WTC11 (cell line): ENCODE data around the gene GNB2. TPM values are rescaled to one million over a fixed set of nuclear protein-coding genes. Genes with fewer than 3 reads are reported as not detected.
A peak's percentile ranks its signal among the peaks of the same experiment; 100 is the strongest.

Source experiments
- ARID4B ChIP-seq: sonication (generic); formaldehyde crosslinking; IDR thresholded peaks from 2 replicates; pipeline ENCODE4 v1.8.0; 2023; ENCODE audit warnings: missing genetic modification reagents, mild to moderate bottlenecking, borderline replicate concordance
- ATF6 ChIP-seq: sonication (generic); formaldehyde crosslinking; IDR thresholded peaks from 2 replicates; pipeline ENCODE4 v1.8.1; 2023; ENCODE audit warnings: mild to moderate bottlenecking, missing genetic modification reagents
- E2F4 ChIP-seq: sonication (generic); formaldehyde crosslinking; IDR thresholded peaks from 2 replicates; pipeline ENCODE4 v1.8.1; 2022; ENCODE audit warnings: low read depth, mild to moderate bottlenecking, moderate library complexity, missing genetic modification reagents, borderline replicate concordance
- E2F5 ChIP-seq: sonication (generic); formaldehyde crosslinking; IDR thresholded peaks from 2 replicates; pipeline ENCODE4 v1.8.1; 2022; ENCODE audit warnings: mild to moderate bottlenecking, moderate library complexity, missing genetic modification reagents
- FOXP1 ChIP-seq: sonication (generic); formaldehyde crosslinking; IDR thresholded peaks from 2 replicates; pipeline ENCODE4 v1.8.0; 2022; ENCODE audit warnings: missing genetic modification reagents, mild to moderate bottlenecking, moderate library complexity, borderline replicate concordance
- GTF2I ChIP-seq: fragments of 250-450 bp; sonication (Bioruptor Pico); conservative IDR thresholded peaks from 2 replicates; pipeline ENCODE4 v1.4.0; 2021; ENCODE audit warnings: mild to moderate bottlenecking
- JUN ChIP-seq: sonication (generic); formaldehyde crosslinking; IDR thresholded peaks from 2 replicates; pipeline ENCODE4 v1.8.0; 2023; ENCODE audit warnings: mild to moderate bottlenecking, missing genetic modification reagents
- NFE2L1 ChIP-seq: sonication (generic); formaldehyde crosslinking; IDR thresholded peaks from 2 replicates; pipeline ENCODE4 v1.8.1; 2023; ENCODE audit warnings: missing genetic modification reagents
- NFYB ChIP-seq: sonication (generic); formaldehyde crosslinking; conservative IDR thresholded peaks from 2 replicates; pipeline ENCODE4 v1.8.0; 2022; ENCODE audit warnings: low read depth, missing genetic modification reagents
- NR1H2 ChIP-seq: sonication (generic); formaldehyde crosslinking; IDR thresholded peaks from 2 replicates; pipeline ENCODE4 v1.9.0; 2021; ENCODE audit warnings: mild to moderate bottlenecking, moderate library complexity, missing genetic modification reagents
- SMAD3 ChIP-seq: sonication (generic); formaldehyde crosslinking; IDR thresholded peaks from 2 replicates; pipeline ENCODE4 v1.8.0; 2022; ENCODE audit warnings: missing genetic modification reagents, mild to moderate bottlenecking, borderline replicate concordance
- STAT6 ChIP-seq: sonication (generic); formaldehyde crosslinking; conservative IDR thresholded peaks from 2 replicates; pipeline ENCODE4 v1.8.1; 2023; ENCODE audit warnings: mild to moderate bottlenecking, low read depth, missing genetic modification reagents, moderate library complexity
- TEAD1 ChIP-seq: sonication (generic); formaldehyde crosslinking; IDR thresholded peaks from 2 replicates; pipeline ENCODE4 v1.8.0; 2022; ENCODE audit warnings: mild to moderate bottlenecking, missing genetic modification reagents
- USF2 ChIP-seq: sonication (generic); formaldehyde crosslinking; IDR thresholded peaks from 2 replicates; pipeline ENCODE4 v1.8.1; 2023; ENCODE audit warnings: mild to moderate bottlenecking, missing genetic modification reagents, moderate library complexity
- ZBTB21 ChIP-seq: sonication (generic); formaldehyde crosslinking; IDR thresholded peaks from 2 replicates; pipeline ENCODE4 v1.8.1; 2023; ENCODE audit warnings: mild to moderate bottlenecking, missing genetic modification reagents, borderline replicate concordance
- ZNF532 ChIP-seq: fragments of 250-450 bp; sonication (Bioruptor Pico); IDR thresholded peaks from 2 replicates; pipeline ENCODE4 v1.9.0; 2021; ENCODE audit warnings: mild to moderate bottlenecking, borderline replicate concordance
- total RNA-seq: library from RNA; stranded (reverse); gene quantifications from 3 replicates; pipeline ENCODE4 v1.2.3, GENCODE V29; 2021

The GNB2 gene
- total RNA-seq, 1 experiment from 2014 or later = 194 TPM

- TF ChIP-seq USF2 (CRISPR knock-in tag) (peak; percentile 77), GTF2I (CRISPR knock-in tag) (peak; percentile 22; the same call in 1 of the 2 replicates), FOXP1 (CRISPR knock-in tag) (peak; percentile 63), TEAD1 (CRISPR knock-in tag) (peak; percentile 72), NFE2L1 (CRISPR knock-in tag) (peak; percentile 13; the same call in 1 of the 2 replicates), SMAD3 (CRISPR knock-in tag) (peak; percentile 93; the same call in 1 of the 2 replicates), ZNF532 (CRISPR knock-in tag) (no peak), ATF6 (CRISPR knock-in tag) (no peak), JUN (CRISPR knock-in tag) (peak; percentile 17; the same call in 1 of the 2 replicates), E2F5 (peak; percentile 98), NFYB (CRISPR knock-in tag) (no peak; the same call in 1 of the 2 replicates), E2F4 (peak; percentile 90), ARID4B (CRISPR knock-in tag) (peak; percentile 86; the same call in 1 of the 2 replicates), STAT6 (CRISPR knock-in tag) (no peak), NR1H2 (CRISPR knock-in tag) (0 out of 2 replicates have a peak, but pooled peaks have one; percentile 10), ZBTB21 (CRISPR knock-in tag) (peak; percentile 67; the same call in 1 of the 2 replicates)
Observed at GRCh38 chr7:100705753-100706671, 32.5 kb downstream of the GNB2 start, which contains the start of gene POP7 (continued).
